Activated CD4-positive, alpha-beta T cell treated with anti-CD3 and anti-CD28 coated beads for 4 hours (primary cell): Measurements from ENCODE around the gene GLT8D1.

Experiments
- DNase-seq, 2 donors: peaks; one replicate each; pipeline ENCODE4 v3.0.0-alpha.2; 2020

Gene GLT8D1

GRCh38 chr3:52710512-52710911 is 4.9 kb upstream of the GLT8D1 start:
- no peak for DNase-seq

GRCh38 chr3:52707585-52707984 is 2.0 kb upstream of the GLT8D1 start:
- DNase-seq: no peak

- DNase-seq: no peak
Measured at GRCh38 chr3:52705438-52705687, 228 bp downstream of the GLT8D1 start.

GRCh38 chr3:52704611-52705437 is 767 bp downstream of the GLT8D1 start:
- no peak for DNase-seq

GRCh38 chr3:52703341-52703740 is 2.2 kb downstream of the GLT8D1 start:
- DNase-seq: no peak

GRCh38 chr3:52697632-52697965 is 8.0 kb downstream of the GLT8D1 start:
- DNase-seq: no peak

- DNase-seq: no peak
Measured at GRCh38 chr3:52696830-52697631, 8.6 kb downstream of the GLT8D1 start.

GRCh38 chr3:52695798-52696671 is 9.6 kb downstream of the GLT8D1 start:
- no peak for DNase-seq

GRCh38 chr3:52694528-52695189 is 10.9 kb downstream of the GLT8D1 start:
- peak in 1 of 2 donors; percentile 13 for DNase-seq

GRCh38 chr3:52693071-52693470 is 12.5 kb downstream of the GLT8D1 start:
- no peak for DNase-seq

GRCh38 chr3:52690560-52690959 is 15.0 kb downstream of the GLT8D1 start:
- DNase-seq: no peak

- DNase-seq: no peak
Measured at GRCh38 chr3:52689151-52689550, 16.4 kb downstream of the GLT8D1 start.

GRCh38 chr3:52688266-52688665 is 17.3 kb downstream of the GLT8D1 start:
- DNase-seq: no peak

- DNase-seq: peak; percentile 89 to 91
Measured at GRCh38 chr3:52685709-52686691, 19.6 kb downstream of the GLT8D1 start, which contains the start of the genes GNL3 and PBRM1. Gene GNL3, plus strand, starts transcription at chr3:52686032. Its CDS starts 61 bp downstream, at chr3:52686093. Gene PBRM1, minus strand, starts transcription at chr3:52685913.

- DNase-seq: peak; percentile 58 to 72
Measured at GRCh38 chr3:52685285-52685708, 20.3 kb downstream of the GLT8D1 start.

- no peak for DNase-seq
Measured at GRCh38 chr3:52684184-52684583, 21.4 kb downstream of the GLT8D1 start.

- no peak for DNase-seq
Measured at GRCh38 chr3:52683611-52684010, 22.0 kb downstream of the GLT8D1 start.

GRCh38 chr3:52682016-52682415 is 23.6 kb downstream of the GLT8D1 start:
- no peak for DNase-seq

GRCh38 chr3:52681596-52681995 is 24.0 kb downstream of the GLT8D1 start:
- no peak for DNase-seq

GRCh38 chr3:52679811-52680210 is 25.8 kb downstream of the GLT8D1 start:
- no peak for DNase-seq

- no peak for DNase-seq
Measured at GRCh38 chr3:52679199-52679538, 26.4 kb downstream of the GLT8D1 start.
